ENCODE measurements around the gene SMAD5.

- TF ChIP-seq CTCF (conservative IDR thresholded peaks at IDR 0.05): no peak
- TF ChIP-seq ZFX (IDR thresholded peaks at IDR 0.05): no peak
These were observed 68.1 kb downstream of the SMAD5 start for GRCh38 chr5:136200761-136201160.
